GM23248 (cell line): Measurements from ENCODE around the gene ESYT3.

Source experiments
- EZH2 ChIP-seq: fragments of 200-600 bp; sonication (generic); IDR thresholded peaks from 2 replicates; pipeline ENCODE4 v1.6.1; 2018; ENCODE audit warnings: antibody characterized with exemption, mild to moderate bottlenecking; ENCODE audit not compliant: insufficient read depth, poor library complexity, severe bottlenecking
- EZH2phosphoT487 ChIP-seq: fragments of 200-600 bp; sonication (generic); IDR thresholded peaks from 2 replicates; pipeline ENCODE4 v1.6.1; 2018; ENCODE audit warnings: antibody characterized with exemption, moderate library complexity, mild to moderate bottlenecking, low read depth; ENCODE audit not compliant: insufficient read depth

- TF ChIP-seq EZH2phosphoT487 (no peak), EZH2 (no peak)
Observed at GRCh38 chr3:138432576-138433240, 1.7 kb upstream of the ESYT3 start.
